ENCODE results near the gene RAB28.

DNA sequence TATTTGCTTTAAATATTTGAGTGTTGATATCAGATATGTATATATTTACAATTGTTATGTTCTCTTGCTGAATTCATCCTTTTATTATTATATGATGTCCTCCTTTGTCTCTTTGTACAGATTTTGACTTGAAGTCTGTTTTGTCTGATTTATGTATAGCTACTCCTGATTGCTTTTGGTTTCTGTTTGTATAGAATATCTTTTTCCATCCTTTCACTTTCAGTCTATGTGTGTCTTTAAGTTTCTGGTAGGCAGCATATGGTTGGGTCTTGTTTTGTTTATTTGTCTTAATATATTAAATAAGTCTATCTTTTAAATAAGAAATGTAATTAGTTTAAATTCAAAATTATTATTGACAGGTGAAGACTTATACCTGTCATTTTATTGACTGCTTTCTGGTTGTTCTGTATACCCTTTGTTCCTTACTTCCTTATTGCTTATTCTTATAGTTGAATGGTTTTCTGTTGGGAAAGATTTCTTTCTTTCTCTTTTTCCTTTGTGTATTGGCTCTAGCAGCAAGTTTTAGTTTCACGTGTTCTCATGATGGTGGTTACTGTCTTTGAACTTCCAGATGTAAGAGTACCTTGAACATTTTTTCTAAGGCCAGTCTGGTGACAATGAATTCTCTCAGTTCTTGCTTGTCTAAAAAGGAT, 31.1 kb downstream of the RAB28 start:
- TF ChIP-seq POLR2AphosphoS5 (IDR thresholded peaks at IDR 0.05; ENCODE audit: low read depth, low read length): no peak
- no peak for TF ChIP-seq REST (IDR thresholded peaks at IDR 0.05; ENCODE audit: insufficient read depth in 1 of 2, low read depth in 2 of 2, low read length in 2 of 2)
- TF ChIP-seq TAF1 (IDR thresholded peaks at IDR 0.05; ENCODE audit: borderline replicate concordance, insufficient read depth, low read length): no peak
- TF ChIP-seq FOXP2 (optimal IDR thresholded peaks at IDR 0.05; ENCODE audit: borderline replicate concordance, extremely low read depth, extremely low read length, insufficient read depth): no peak
- no peak for TF ChIP-seq SIN3A (IDR thresholded peaks at IDR 0.05; ENCODE audit: borderline replicate concordance, insufficient read depth, low read length)
